Measurements from ENCODE around the gene OR2C1.

The OR2C1 gene

GRCh38 chr16:3389663-3390338 lies 34.1 kb downstream of the OR2C1 start:
- DNase-seq (ENCODE audit: low spot score), result no peak
- no peak for FAIRE-seq

GRCh38 chr16:3400446-3400778 lies 44.7 kb downstream of the OR2C1 start:
- DNase-seq (ENCODE audit: low spot score), result no peak
- FAIRE-seq, result no peak

- peak; percentile 83 for FAIRE-seq
- DNase-seq (ENCODE audit: low spot score), result peak; percentile 99
Measured at GRCh38 chr16:3400779-3401688, 45.3 kb downstream of the OR2C1 start, which contains the start of the genes ZNF174 and ZSCAN32. Gene ZNF174 (plus strand): TSS chr16:3401215. CDS start chr16:3402005, 790 bp downstream. Gene ZSCAN32 (minus strand): TSS chr16:3401004. CDS start chr16:3397557, 3,447 bp downstream.

- DNase-seq (ENCODE audit: low spot score), result no peak
- FAIRE-seq, result no peak
Measured at GRCh38 chr16:3401719-3402397, 46.2 kb downstream of the OR2C1 start.
